AML-193 (cell line): Measurements from ENCODE around the gene SORCS2.
"Not testable (repeated sequence)": the region's sequence is repeated elsewhere in the genome, so short reads cannot be mapped to it uniquely, and the experiment has no call there.

Experiments used
- DNase-seq, 2 experiments: peaks; one replicate each; lab custom pipeline; 2025; lab: John Stamatoyannopoulos, UW

SORCS2 gene

DNA sequence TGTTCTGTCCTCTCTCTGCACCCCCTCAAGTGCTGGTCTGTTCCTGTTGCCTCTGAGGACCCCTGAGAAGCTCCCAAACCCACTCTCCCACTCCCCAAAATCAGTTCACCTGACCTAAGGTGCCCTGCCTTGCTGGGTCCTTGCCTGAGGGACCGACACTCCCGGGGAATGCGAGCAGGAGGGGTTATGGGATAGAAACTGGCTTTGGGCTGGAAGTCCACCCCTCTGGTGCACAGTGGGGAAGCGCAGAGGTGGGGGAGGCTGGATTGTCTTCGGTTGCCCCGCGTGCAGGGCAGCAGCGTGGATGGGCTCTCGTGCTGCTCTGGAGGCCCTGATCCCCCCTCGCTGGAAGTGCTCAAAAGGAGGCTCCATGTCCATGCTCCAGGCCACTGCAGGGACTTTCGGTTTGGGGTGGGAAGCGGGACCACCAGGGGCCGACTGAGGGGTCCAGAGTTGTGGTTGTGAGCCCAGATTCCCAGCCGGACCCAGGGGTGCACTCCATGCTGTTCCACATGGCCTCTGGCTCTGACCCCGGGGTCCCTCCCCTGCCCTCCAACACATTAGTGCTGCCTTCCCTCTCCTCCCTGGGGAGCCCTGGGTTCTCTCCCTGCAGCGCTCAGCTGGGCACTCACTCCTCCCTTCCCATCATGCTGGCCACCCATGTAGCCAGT, 7.6 kb downstream of the SORCS2 start:
- DNase-seq = no peak

DNA sequence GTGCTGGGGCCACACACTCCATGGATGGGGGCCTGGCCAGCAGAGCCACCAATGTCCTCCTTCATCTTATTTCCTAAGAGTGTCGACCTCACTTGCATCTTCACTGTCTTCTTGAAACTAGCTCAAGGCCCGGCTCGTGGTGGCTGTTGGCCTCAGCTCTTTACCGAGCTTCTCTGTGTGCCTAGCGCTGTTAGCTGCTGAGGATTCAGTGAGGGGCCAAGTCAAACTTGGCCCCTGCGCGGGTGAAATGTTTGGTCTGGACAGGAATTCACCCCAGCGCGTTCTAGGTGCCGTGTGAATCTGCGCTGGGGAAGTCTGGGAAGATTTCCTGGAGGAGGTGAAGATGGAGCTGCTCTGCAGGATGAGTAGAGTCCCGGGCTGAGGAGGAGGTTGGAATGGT, 8.5 kb downstream of the SORCS2 start:
- DNase-seq = no peak

- no peak for DNase-seq
Measured at GRCh38 chr4:7201420-7202305, 9.3 kb downstream of the SORCS2 start.

DNA sequence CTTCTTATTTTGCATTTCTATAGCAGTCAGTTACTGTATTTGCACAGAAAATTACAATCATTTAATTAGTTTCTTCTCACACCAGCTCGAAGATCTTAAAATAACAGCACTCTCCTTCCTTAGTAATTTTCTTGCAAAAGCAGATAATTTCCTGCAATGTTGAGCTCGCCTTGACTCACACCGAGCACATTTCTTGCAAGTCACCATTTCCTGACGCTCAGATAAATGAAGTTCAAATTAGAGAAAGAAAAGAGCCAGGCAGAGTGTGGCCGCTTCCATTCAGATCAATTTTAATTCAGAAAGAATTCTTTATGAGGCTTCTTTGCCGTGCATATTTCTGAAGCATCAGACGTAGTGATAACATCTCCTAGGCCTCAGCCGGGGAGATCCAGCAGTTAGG, 10.1 kb downstream of the SORCS2 start:
- DNase-seq = no peak

- DNase-seq = no peak
Measured at GRCh38 chr4:7204656-7205387, 12.5 kb downstream of the SORCS2 start.

- DNase-seq = no peak
Measured at GRCh38 chr4:7206385-7206784, 14.0 kb downstream of the SORCS2 start.

DNA sequence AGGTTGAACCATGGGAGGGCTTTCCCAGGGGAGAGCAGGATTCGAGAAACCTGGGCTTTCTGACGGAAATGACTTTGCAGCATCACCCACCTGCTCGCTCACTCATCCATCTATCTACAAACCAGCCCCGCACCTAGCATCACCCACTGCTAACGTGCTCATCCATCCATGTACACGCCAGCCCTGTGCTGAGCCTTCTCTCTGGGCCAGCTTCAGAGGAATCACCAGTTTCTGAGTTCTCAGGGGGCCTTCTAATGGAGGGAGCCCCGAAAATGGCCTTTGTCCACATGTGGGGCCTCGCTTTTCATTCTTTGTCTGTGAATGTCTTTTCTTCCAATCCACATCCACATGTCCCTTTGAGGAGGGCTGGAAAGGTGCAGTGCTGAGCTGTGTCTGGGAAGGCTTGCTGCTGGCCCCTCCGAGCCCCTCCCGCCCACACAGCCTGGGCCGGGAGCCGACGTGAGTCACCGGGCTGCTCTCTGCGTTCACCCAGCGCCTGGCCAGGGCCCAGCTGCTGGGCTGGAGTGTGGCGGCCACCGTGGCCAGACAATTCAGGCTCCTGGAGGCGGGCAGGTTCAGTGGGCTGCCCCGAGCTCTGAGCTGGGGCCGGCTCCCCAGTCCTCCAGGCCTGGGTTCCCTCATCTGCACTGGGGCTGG, 14.7 kb downstream of the SORCS2 start:
- DNase-seq = no peak

DNA sequence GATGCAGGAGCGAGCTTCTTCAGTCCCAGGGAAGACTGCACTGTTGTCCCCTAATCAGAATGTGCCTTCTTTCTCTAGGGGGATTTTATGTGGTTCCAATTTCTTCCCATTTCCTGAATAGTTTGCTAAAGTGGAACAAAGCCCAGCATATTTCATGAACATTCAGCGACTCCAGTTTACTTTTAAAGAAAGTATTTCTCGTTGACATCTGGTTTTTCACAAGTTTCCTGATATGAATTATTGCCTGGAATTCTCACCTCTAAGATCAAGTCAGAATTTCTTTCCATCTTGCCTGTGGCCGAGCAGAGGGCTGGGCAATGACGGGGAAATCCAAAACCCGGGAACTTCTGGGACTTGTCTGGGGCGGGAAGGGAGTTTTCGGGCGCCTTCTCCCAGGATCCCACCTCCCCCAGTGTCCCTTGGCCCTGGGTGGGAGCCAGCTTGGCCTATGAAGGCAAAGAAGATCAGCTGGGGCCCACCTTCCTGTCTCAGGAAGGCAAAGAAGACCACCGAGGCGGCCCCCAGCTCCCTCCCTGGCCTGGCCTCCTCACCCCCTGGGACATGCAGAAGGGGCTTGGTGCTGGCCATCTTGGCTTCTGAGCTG, 15.4 kb downstream of the SORCS2 start:
- DNase-seq = no peak

- no peak for DNase-seq
Measured at GRCh38 chr4:7208509-7209451, 16.4 kb downstream of the SORCS2 start.

DNA sequence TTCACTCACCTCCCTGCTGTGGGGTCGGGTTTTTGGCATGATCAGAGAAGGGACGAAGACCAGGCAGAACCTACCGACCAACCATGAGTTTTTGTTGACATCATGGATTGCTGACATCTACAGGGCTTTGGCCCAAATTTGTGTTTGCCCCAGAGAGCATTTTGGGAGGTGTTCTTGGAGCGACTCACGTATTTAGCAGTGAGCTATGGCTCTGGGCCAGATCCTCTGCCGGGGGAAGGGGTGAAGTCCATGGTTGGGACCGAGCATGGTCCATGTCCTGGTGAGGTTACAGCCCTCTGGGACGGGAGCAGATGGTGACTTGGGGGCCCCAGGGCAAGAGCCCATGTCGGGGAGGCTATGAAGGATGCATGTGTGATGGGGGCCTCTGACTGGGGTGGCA, 17.4 kb downstream of the SORCS2 start:
- no peak for DNase-seq

DNA sequence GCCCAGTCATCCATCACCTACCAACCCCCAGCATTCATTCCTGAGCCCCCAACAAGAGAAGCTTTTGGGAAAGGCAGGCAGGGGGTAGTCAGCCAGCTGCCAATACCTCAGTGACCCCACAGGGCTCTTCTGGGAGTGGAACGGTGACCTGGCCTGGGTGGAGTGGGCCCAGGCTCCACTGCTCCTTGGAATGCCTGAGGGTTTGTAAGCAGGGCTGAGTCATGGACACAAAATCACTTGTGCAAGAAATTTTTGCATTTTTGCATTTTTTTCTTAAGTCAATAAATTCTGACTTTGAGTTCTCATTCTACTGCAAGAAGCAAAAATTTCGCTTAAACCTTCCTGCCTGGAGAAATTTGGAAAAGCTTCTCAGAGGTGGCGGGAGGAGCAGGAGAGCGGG, 18.5 kb downstream of the SORCS2 start:
- DNase-seq = no peak

- DNase-seq = no peak
Measured at GRCh38 chr4:7212101-7212674, 19.9 kb downstream of the SORCS2 start.

DNA sequence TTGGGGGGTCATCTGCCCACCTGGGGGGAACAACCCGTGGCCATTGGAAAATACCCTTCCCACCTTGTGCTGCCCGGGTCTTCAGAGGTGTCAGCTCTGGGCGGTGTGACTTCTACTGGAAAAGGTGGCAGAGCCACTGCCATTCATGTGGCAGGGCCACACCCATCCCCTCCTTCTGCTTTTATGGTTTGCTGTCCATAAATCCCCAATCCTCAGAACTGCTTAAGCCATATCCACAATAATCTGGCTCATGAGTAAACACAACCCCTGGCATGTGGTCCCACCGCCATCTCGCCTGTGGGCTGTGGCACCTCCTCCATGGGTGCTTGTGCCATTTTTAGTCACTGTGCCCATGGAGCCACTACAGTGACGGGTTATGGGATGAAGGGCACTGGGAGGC, 20.6 kb downstream of the SORCS2 start:
- no peak for DNase-seq

DNA sequence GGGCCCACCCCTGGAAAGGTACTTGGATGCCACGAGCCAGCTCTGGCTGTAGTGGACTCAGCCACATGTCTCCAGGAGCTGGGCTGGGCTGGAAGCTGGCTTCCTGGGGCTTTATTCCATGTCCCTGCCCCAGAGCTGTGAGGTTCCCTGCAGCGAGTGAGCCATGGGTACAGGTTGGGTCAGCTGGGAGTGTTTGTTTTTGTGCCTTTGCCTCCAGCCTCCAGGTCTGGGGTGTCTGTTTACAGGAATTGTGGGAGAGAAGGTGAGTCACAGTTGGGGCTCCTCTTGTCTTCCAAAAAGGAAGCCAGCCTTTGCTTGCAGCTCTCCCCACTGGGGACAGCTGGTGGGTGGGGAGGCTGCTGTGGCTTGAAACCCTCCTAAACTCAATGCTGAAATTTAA, 21.5 kb downstream of the SORCS2 start:
- no peak for DNase-seq

DNA sequence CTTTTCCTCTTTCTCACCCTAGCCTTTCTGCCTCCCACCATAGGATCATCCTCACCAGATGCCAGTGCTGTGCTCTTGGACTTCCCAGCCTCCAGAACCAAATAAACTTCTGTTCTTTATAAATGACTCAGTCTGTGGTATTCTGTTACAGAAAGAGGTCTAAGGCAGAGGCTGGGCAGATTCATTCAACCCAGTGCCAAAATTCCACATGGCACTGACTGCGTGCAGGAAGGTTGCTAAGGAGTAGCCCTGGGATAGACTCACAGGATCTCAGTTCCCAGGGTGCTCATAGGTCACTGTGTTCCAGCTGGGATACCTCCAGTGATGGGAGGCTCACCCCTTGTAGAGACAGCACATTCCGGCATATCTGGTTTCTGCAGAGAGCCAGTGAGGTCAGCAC, 22.0 kb downstream of the SORCS2 start:
- no peak for DNase-seq

DNA sequence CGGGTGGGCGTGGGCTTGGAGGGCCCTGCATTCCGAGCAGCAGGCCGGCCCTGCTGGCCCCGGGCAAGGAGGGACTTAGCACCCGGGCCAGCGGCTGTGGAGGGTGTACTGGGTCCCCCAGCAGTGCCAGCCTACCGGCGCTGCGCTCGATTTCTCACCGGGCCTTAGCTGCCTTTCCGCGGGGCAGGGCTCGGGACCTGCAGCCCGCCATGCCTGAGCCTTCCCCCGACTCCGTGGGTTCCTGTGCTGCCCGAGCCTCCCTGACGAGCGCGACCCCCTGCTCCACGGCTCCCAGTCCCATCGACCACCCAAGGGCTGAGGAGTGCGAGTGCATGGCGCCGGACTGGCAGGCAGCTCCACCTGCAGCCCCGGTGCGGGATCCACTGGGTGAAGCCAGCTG, 22.8 kb downstream of the SORCS2 start:
- not testable (repeated sequence) for DNase-seq

GRCh38 chr4:7217039-7217438, 24.7 kb downstream of the SORCS2 start:
- no peak for DNase-seq

DNA sequence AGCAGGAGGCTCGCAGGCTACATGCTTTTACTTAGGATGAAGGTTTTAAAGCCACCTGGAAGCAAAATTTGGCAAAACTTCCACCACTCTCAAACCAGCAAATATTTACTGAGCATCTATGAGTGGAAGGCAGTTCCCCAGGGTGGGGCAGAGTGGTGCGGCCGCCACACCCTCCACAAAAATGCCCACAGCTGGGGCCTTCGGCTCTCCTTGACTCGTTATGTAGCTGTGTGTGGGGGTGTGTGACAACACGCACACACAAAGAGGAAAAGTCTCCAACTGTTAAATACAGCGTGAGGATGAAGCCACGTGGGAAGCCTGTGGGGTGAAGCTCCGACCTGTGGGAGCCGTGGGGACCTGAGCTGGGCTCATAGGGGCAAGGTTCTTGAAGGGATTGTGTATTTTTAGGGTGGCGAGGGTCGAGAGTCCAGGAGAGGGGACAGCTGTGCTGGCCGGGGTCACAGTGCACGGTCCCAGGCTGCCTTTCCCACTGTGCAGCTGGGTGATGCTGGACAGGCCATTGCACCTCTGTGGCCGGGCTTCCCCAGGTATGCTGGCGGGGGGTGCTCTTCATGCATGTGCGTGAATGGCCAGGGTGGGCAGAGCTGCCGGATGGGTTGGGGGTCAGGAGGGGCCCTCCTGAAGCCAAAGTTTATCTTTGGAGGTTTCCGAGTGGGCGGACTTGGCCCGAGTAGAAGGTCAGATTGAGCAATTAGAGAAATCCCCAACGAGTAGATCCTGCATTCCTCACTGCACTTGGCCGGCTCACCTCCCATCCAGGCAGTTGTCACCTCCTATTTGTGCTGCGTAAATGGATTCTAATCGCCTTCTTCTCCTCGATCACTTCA, 25.4 kb downstream of the SORCS2 start:
- no peak for DNase-seq

DNA sequence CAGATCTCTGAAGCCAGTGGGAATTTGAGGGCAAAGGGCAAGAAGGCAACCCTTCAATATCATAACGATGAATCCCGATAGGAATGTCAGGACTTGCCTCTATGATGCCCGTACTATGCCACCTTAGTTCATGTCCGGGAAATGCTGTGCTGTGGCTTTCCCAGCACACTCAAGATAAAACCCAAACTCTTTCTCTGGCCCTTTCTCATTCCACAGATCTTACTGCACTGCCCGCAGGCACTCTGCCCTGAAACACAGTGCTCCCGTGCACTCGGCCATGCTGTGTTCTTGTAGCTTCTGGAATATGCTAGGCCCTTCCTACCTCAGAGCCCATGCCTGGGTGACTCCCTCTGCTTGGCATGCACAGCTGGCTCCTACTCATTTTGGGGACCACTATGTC, 26.3 kb downstream of the SORCS2 start:
- no peak for DNase-seq
